Measurements from ENCODE around the gene CDH23. TPM values are rescaled to one million over a fixed set of nuclear protein-coding genes. Genes with fewer than 3 reads are reported as not detected.
A peak's percentile ranks its signal among the peaks of the same experiment; 100 is the strongest.

CDH23 gene
- total RNA-seq, 4 donors from 2014 or later: 0.57 to 5.9 (median 1.0) TPM

DNA sequence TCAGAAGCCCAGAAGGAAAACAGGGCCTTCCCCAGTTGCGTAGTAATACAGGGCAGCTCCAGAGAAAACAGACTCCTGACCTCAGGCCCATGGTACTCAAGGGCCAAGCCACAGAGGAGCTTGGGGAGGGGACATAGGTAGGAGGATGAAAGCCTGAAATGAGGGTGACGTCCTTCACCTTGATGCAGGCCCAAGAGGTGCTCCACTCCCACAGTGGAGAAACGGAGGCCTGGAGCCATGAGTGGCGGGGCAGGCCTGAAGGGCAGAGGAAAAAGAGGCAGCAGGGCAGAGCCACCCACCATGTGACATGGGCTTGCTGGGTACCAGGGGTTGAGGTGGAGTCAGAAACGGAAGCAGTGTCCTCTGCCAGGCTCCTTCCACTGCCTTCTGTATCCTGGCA, 239.9 kb downstream of the CDH23 start:
- DNase-seq: no peak
- Histone ChIP-seq H3K27me3 (peaks cover 0 to 8% (median 0%) of the 10 kb centered on the region in 4 donors), H3K36me3 (no peaks in the 10 kb centered on the region), H3K4me1 (peaks cover 0 to 14% (median 7%) of the 10 kb centered on the region in 3 donors), H3K9me3 (no peaks in the 10 kb centered on the region), H3K27ac (no peak overlapping the region), H3K4me3 (no peak overlapping the region)
- intact Hi-C loops (cut with DNase I): no loop called here
- 86 to 94% methylated on average over 5 of the region's 5 CpGs for WGBS, 2 donors
- no peak for TF ChIP-seq POLR2A (IDR thresholded peaks at IDR 0.05)

DNA sequence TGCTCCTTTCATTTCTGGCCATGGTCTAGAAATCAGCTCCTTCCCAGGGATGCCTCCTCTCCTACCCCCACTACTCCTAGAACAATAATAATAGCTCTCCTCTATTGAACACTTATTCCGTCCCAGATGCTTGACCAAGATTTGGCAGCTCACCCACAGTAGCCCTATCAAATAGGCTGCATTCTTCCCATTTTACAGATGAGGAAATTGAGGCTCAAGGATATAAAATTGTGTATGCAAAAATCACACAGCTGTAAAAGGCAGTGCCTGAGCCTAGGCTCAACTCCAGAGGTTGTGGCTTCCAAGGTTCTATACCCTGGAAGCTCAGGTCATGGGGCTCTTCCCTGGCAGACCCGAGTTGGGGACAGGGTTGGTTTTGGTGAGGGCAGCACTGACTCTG, 240.6 kb downstream of the CDH23 start:
- Histone ChIP-seq H3K36me3 (no peaks in the 10 kb centered on the region), H3K27me3 (peaks cover 0 to 8% (median 0%) of the 10 kb centered on the region in 4 donors), H3K4me1 (peaks cover 0 to 14% (median 7%) of the 10 kb centered on the region in 3 donors), H3K27ac (no peak overlapping the region), H3K4me3 (no peak overlapping the region), H3K9me3 (no peaks in the 10 kb centered on the region)
- DNase-seq: no peak
- intact Hi-C loops (cut with DNase I): no loop called here
- 58 to 95% methylated on average over 2 of the region's 2 CpGs for WGBS, 2 donors
- TF ChIP-seq POLR2A (IDR thresholded peaks at IDR 0.05): no peak
- TF ChIP-seq, protein P1, sequence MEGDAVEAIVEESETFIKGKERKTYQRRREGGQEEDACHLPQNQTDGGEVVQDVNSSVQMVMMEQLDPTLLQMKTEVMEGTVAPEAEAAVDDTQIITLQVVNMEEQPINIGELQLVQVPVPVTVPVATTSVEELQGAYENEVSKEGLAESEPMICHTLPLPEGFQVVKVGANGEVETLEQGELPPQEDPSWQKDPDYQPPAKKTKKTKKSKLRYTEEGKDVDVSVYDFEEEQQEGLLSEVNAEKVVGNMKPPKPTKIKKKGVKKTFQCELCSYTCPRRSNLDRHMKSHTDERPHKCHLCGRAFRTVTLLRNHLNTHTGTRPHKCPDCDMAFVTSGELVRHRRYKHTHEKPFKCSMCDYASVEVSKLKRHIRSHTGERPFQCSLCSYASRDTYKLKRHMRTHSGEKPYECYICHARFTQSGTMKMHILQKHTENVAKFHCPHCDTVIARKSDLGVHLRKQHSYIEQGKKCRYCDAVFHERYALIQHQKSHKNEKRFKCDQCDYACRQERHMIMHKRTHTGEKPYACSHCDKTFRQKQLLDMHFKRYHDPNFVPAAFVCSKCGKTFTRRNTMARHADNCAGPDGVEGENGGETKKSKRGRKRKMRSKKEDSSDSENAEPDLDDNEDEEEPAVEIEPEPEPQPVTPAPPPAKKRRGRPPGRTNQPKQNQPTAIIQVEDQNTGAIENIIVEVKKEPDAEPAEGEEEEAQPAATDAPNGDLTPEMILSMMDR (IDR thresholded peaks at IDR 0.05): no peak

DNA sequence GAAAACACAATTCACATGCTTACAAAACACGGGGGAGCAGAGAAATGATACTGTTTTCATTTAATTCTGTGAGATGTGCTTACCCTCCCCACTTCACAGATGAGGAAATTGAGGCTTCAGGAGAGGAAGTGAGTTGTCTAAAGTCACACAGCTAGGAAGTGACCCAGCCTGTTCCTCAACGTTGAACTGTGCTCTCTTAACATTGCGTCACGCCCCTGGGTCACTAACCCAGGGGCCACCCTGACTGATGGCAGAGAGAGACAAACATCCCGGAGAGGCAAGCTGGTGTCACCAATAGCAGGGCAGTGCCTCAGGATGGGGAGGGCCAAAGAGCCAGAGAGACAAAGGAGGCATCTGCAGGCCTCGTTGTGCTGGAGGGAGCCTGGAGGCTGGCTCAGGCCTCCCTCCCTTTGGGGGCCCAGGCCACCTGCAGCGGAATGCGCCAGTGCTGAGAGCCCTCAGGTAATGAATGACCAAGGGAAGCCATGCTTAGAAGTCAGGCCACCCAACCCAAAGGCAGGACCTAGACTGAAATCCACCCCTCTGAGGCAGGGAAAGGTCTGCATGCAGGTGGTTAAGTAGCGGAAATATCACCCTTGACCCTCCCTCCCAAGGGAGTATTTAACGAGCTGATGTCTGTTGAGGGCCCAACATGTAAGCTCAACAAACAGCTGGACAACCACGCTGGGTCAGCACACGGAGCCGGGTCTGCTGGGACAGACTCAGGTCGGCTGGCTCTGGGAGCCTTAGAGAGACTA, 241.5 kb downstream of the CDH23 start:
- H3K9me3 ChIP-seq: no peaks in the 10 kb centered on the region
- no peak overlapping the region for H3K4me3 ChIP-seq
- H3K4me1 ChIP-seq: peaks cover 0 to 14% (median 7%) of the 10 kb centered on the region in 3 donors
- intact Hi-C loops (cut with DNase I): no loop called here
- peaks cover 0 to 8% (median 0%) of the 10 kb centered on the region in 4 donors for H3K27me3 ChIP-seq
- no peaks in the 10 kb centered on the region for H3K36me3 ChIP-seq
- DNase-seq: no peak
- TF ChIP-seq, protein P1 (IDR thresholded peaks at IDR 0.05): no peak
- no peak for TF ChIP-seq POLR2A (IDR thresholded peaks at IDR 0.05)
- 56 to 63% methylated on average over 10 of the region's 14 CpGs for WGBS, 2 donors
- peak overlapping the region in 1 of 4 donors; percentile 34 for H3K27ac ChIP-seq

DNA sequence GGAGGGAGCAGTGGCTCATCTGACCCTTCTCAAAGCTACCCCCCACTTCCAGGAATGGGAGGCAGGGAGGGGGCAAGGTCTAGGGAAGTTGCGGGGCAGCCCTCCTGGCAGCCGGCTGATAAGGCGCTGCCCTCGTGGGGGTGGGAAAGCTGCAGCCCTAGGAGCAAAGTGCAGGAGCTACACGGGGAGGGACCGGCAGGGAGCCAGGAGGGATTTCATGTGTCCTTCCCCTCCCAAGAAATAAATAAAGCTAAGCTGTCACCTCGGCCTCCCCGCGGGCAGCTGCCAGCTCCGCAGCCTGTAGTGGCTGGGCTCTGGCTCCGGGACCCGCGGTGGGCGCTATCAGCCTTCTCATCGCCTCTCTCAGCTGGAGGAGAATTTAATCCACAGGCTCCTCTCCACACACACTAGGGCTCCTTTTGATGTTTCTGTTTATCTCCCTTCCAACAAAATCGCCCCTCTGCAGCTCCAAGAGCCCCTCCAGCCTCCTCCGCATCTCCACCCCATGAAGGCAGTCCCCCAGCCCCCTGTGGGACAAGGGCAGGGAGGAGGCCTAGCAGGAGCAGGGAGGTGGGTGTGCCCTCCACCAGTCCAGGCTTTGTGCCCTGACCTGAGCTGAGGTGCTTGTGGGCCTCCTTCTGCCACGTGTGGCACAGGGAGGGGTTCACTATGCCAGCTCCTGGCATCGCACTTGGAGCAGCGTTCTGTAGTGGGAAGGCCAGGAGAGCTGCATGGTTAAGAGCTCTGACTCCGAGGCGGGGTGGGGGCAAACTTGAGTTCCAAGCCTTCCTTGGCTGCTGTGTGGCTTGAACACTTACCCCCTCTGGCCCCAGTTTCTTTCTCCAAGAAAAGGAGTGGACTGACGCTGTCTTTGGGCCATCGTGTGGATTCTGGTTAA, 242.4 kb downstream of the CDH23 start:
- H3K27ac ChIP-seq: peak overlapping the region in 1 of 4 donors; percentile 34
- H3K36me3 ChIP-seq: no peaks in the 10 kb centered on the region
- no peak overlapping the region for H3K4me3 ChIP-seq
- intact Hi-C loops (cut with DNase I): no loop called here
- TF ChIP-seq, protein P1 (IDR thresholded peaks at IDR 0.05): no peak
- TF ChIP-seq POLR2A (IDR thresholded peaks at IDR 0.05): no peak
- H3K27me3 ChIP-seq: peaks cover 0 to 11% (median 0%) of the 10 kb centered on the region in 4 donors
- no peaks in the 10 kb centered on the region for H3K9me3 ChIP-seq
- DNase-seq: no peak
- peaks cover 0 to 14% (median 7%) of the 10 kb centered on the region in 3 donors for H3K4me1 ChIP-seq
- WGBS, 2 donors: 55 to 67% methylated on average over 6 to 9 of the region's 24 CpGs

DNA sequence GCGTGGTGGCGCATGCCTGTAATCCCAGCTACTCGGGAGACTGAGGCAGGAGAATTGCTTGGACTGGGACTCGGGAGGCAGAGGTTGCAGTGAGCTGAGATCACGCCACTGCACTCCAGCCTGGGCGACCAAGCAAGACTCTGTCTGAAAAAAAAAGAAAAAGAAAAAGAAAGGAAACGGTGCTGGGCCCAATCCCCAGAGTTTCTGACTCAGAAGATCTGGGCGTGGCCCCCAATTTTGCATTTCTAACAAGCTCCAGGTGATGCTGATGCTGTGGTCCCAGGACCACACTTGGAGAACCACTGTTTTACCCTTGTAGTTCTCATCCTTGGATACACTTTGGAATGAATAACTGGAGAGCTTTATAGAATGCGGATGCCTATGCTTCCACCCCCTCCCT, 243.9 kb downstream of the CDH23 start:
- intact Hi-C loops (cut with DNase I): no loop called here
- H3K27ac ChIP-seq: no peak overlapping the region
- 64 to 81% methylated on average over 4 of the region's 9 CpGs for WGBS, 2 donors

More for the DNA sequence above, 243.9 kb downstream of the CDH23 start:
- TF ChIP-seq POLR2A (IDR thresholded peaks at IDR 0.05): no peak
- TF ChIP-seq, protein P1 (IDR thresholded peaks at IDR 0.05): no peak
- H3K9me3 ChIP-seq: no peaks in the 10 kb centered on the region
- no peak overlapping the region for H3K4me3 ChIP-seq
- peaks cover 0 to 14% (median 4%) of the 10 kb centered on the region in 3 donors for H3K4me1 ChIP-seq
- DNase-seq: no peak
- H3K36me3 ChIP-seq: no peaks in the 10 kb centered on the region
- H3K27me3 ChIP-seq: peaks cover 0 to 17% (median 0%) of the 10 kb centered on the region in 4 donors
